Fibroblast of lung (primary cell): ENCODE data around the gene NAALADL1. TPM values are rescaled to one million over a fixed set of nuclear protein-coding genes. Genes with fewer than 3 reads are reported as not detected.

Source experiments
- DNase-seq, 2 donors: peaks; one replicate each; pipeline versions ENCODE4 v3.0.0 to v3.0.0-alpha.2; 2010; ENCODE audit warnings: low read depth in 2 of 2
- H2AFZ ChIP-seq: 2 replicates; pipeline ENCODE4 v1.5.1; 2012; ENCODE audit warnings: low read length, control low read depth, inconsistent platforms
- H3K27ac ChIP-seq: 2 replicates; pipeline ENCODE4 v1.5.1; 2011; ENCODE audit warnings: low read length, control low read depth; ENCODE audit not compliant: insufficient read depth
- H3K27me3 ChIP-seq: 2 replicates; pipeline ENCODE4 v1.5.1; 2011; ENCODE audit warnings: mild to moderate bottlenecking, low read length; ENCODE audit not compliant: control insufficient read depth, insufficient read depth
- H3K36me3 ChIP-seq: 2 replicates; pipeline ENCODE4 v1.5.1; 2011; ENCODE audit warnings: low read length; ENCODE audit not compliant: control insufficient read depth, insufficient read depth
- H3K4me1 ChIP-seq: 2 replicates; pipeline ENCODE4 v1.5.1; 2011; ENCODE audit warnings: low read length; ENCODE audit not compliant: control insufficient read depth, insufficient read depth; ENCODE audit errors: extremely low read depth
- H3K4me2 ChIP-seq: 2 replicates; pipeline ENCODE4 v1.5.1; 2011; ENCODE audit warnings: low read length, control low read depth; ENCODE audit not compliant: insufficient read depth; ENCODE audit errors: extremely low read depth
- H3K4me3 ChIP-seq, 4 experiments: fragments of 200-600 bp in 1 of 4; sonication (generic) in 1 of 4; replicated peaks in 1 of 4; 2 replicates each; pipeline ENCODE4 v1.5.1; 2011 to 2016; ENCODE audit warnings: low read length in 4 of 4, low read depth in 3 of 4, mild to moderate bottlenecking in 3 of 4, control low read depth in 2 of 4, inconsistent platforms in 1 of 4, mixed read lengths in 1 of 4; ENCODE audit not compliant: insufficient read depth in 1 of 4; ENCODE audit errors: control extremely low read depth in 1 of 4
- H3K79me2 ChIP-seq: 2 replicates; pipeline ENCODE4 v1.5.1; 2012; ENCODE audit warnings: mild to moderate bottlenecking, low read length, inconsistent platforms; ENCODE audit not compliant: control insufficient read depth, insufficient read depth
- H3K9ac ChIP-seq: 2 replicates; pipeline ENCODE4 v1.5.1; 2011; ENCODE audit warnings: mild to moderate bottlenecking, low read length, control low read depth; ENCODE audit not compliant: insufficient read depth
- H3K9me3 ChIP-seq: 2 replicates; pipeline ENCODE4 v1.5.1; 2012; ENCODE audit warnings: low read depth, low read length; ENCODE audit not compliant: control insufficient read depth, insufficient read depth
- H4K20me1 ChIP-seq: 2 replicates; pipeline ENCODE4 v1.5.1; 2011; ENCODE audit warnings: low read length; ENCODE audit not compliant: control insufficient read depth, insufficient read depth; ENCODE audit errors: extremely low read depth
- EZH2 ChIP-seq: IDR thresholded peaks from 2 replicates; pipeline ENCODE4 v1.5.1; 2012; ENCODE audit warnings: low read length, control low read depth, mild to moderate bottlenecking; ENCODE audit errors: missing control alignments
- polyA minus RNA-seq: library from RNA; depleted of rRNA, polyadenylated mRNA; stranded (reverse); fragments of >200 nt; gene quantifications from 2 replicates; pipeline ENCODE4 v1.2.3, GENCODE V29; 2011; ENCODE audit warnings: low replicate concordance
- polyA plus RNA-seq, 2 donors: library from polyadenylated mRNA; depleted of rRNA in 1 of 2; stranded (reverse) in 1 of 2; unstranded in 1 of 2; fragments of >200 nt; gene quantifications; 2 replicates each; pipeline ENCODE4 v1.2.1, GENCODE V29; 2011 to 2012; ENCODE audit warnings: missing spikeins in 1 of 2
- total RNA-seq: library from RNA; depleted of rRNA; stranded (reverse); fragments of >200 nt; gene quantifications from 2 replicates; pipeline ENCODE4 v1.2.1, GENCODE V29; 2014
- TF ChIP-seq, protein P1 (sequence below), 2 donors: IDR thresholded peaks in 1 of 2; conservative IDR thresholded peaks in 1 of 2; 1 replicate in 1 of 2; 2 replicates in 1 of 2; pipeline ENCODE4 v1.5.1; 2011 to 2012; ENCODE audit warnings: low read length in 2 of 2, control low read depth in 1 of 2, inconsistent platforms in 1 of 2, low read depth in 1 of 2, mild to moderate bottlenecking in 1 of 2

NAALADL1 gene, protein sequence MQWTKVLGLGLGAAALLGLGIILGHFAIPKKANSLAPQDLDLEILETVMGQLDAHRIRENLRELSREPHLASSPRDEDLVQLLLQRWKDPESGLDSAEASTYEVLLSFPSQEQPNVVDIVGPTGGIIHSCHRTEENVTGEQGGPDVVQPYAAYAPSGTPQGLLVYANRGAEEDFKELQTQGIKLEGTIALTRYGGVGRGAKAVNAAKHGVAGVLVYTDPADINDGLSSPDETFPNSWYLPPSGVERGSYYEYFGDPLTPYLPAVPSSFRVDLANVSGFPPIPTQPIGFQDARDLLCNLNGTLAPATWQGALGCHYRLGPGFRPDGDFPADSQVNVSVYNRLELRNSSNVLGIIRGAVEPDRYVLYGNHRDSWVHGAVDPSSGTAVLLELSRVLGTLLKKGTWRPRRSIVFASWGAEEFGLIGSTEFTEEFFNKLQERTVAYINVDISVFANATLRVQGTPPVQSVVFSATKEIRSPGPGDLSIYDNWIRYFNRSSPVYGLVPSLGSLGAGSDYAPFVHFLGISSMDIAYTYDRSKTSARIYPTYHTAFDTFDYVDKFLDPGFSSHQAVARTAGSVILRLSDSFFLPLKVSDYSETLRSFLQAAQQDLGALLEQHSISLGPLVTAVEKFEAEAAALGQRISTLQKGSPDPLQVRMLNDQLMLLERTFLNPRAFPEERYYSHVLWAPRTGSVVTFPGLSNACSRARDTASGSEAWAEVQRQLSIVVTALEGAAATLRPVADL
- 26.2 and 35.5 TPM in 2 replicates for total RNA-seq
- 14.8 and 14.9 TPM in 2 replicates for polyA plus RNA-seq
- 23.0 and 29.2 TPM in 2 replicates for polyA plus RNA-seq (2012)
- 20.2 and 38.6 TPM in 2 replicates for polyA minus RNA-seq

DNA sequence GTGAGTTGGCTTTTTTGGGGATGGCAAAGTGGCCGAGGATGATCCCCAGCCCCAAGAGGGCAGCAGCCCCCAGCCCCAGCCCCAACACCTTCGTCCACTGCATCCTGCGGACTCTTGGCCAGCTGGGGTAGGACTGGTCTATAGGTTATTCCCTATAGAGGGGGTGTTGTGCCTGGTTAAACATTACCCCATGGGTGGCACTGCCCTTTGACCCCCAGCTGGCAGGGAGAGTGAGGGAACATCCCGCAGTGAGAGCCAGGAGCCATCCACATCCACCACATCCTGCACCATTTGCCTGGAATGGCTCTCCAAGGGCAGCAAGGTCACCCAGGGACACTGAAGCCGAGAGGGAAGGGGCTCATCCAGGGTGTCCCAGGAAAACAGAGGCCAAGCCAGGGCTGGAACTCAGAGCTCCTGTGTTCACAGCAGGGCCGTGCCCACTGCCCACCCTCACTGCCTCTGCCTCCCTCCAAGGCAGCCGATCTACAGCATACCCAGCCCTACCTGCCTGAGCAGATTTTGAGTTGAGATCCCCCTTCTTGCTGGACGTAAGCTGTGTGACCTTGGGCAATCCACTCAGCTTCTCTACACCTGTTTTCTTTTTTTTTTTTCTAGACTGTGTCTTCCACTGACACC lies at the start of gene NAALADL1:
Gene NAALADL1 (minus strand): TSS at position 135 of the 636 bp plus-strand sequence. CDS start 32 bp downstream, at position 103.
- Histone ChIP-seq H3K9ac (no peak within 1 kb of the TSS), H3K27me3 (peaks cover 8% of the 10 kb centered on the region), H3K79me2 (no peaks in the 10 kb centered on the region), H2AFZ (no peak within 1 kb of the TSS), H3K27ac (no peak within 1 kb of the TSS), H4K20me1 (no peaks in the 10 kb centered on the region), H3K9me3 (no peaks in the 10 kb centered on the region), H3K4me1 (no peaks in the 10 kb centered on the region), H3K4me3 (no peak within 1 kb of the TSS), H3K36me3 (no peaks in the 10 kb centered on the region), H3K4me2 (no peak within 1 kb of the TSS)
- no peak for TF ChIP-seq EZH2
- TF ChIP-seq, protein P1, sequence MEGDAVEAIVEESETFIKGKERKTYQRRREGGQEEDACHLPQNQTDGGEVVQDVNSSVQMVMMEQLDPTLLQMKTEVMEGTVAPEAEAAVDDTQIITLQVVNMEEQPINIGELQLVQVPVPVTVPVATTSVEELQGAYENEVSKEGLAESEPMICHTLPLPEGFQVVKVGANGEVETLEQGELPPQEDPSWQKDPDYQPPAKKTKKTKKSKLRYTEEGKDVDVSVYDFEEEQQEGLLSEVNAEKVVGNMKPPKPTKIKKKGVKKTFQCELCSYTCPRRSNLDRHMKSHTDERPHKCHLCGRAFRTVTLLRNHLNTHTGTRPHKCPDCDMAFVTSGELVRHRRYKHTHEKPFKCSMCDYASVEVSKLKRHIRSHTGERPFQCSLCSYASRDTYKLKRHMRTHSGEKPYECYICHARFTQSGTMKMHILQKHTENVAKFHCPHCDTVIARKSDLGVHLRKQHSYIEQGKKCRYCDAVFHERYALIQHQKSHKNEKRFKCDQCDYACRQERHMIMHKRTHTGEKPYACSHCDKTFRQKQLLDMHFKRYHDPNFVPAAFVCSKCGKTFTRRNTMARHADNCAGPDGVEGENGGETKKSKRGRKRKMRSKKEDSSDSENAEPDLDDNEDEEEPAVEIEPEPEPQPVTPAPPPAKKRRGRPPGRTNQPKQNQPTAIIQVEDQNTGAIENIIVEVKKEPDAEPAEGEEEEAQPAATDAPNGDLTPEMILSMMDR (conservative IDR thresholded peaks at IDR 0.05 in 1 of 2, IDR thresholded peaks at IDR 0.05 in 1 of 2; ENCODE audit: low read depth in 1 of 2, low read length in 2 of 2) = no peak
- no peak for DNase-seq

DNA sequence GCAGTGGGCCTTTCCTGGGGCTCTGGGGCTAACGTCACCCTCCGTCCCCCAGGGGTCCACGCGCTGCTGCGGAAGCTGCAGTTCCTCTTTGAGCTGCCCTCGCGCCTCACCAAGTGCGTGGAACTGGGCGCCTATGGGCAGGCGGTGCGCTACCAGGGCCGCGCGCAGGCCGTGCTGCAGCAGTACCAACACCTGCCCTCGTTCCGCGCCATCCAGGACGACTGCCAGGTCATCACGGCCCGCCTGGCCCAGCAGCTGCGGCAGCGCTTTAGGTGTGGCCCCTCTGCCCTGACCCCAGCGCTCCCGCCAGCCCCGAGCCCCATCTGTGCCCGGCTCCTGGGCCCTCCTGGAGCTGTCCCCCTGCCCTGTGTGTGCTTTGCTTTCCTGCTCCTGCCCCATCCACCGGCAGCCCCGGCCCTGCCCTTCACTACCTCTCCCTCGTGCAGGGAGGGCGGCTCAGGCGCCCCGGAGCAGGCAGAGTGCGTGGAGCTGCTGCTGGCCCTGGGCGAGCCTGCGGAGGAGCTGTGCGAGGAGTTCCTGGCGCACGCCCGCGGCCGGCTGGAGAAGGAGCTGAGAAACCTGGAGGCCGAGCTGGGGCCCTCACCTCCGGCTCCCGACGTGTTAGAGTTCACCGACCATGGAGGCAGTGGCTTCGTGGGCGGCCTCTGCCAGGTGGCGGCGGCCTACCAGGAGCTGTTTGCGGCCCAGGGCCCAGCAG lies 49.6 kb upstream of the NAALADL1 start:
- no peak overlapping the region for H3K4me2 ChIP-seq
- DNase-seq = no peak
- no peaks in the 10 kb centered on the region for H3K27me3 ChIP-seq
- no peaks in the 10 kb centered on the region for H4K20me1 ChIP-seq
- peaks cover 7% of the 10 kb centered on the region for H3K36me3 ChIP-seq
- peaks cover 11% of the 10 kb centered on the region for H3K4me1 ChIP-seq
- no peak overlapping the region for H3K9ac ChIP-seq
- no peaks in the 10 kb centered on the region for H3K79me2 ChIP-seq
- no peaks in the 10 kb centered on the region for H3K9me3 ChIP-seq
- no peak overlapping the region for H3K27ac ChIP-seq
- no peak overlapping the region for H2AFZ ChIP-seq
- H3K4me3 ChIP-seq = no peak overlapping the region
- TF ChIP-seq, protein P1 (conservative IDR thresholded peaks at IDR 0.05 in 1 of 2, IDR thresholded peaks at IDR 0.05 in 1 of 2; ENCODE audit: low read depth in 1 of 2, low read length in 2 of 2) = no peak
- TF ChIP-seq EZH2 = no peak
